HFFc6 (cell line): ENCODE data around the gene GFPT2. TPM values are rescaled to one million over a fixed set of nuclear protein-coding genes. Genes with fewer than 3 reads are reported as not detected.

Experiments used
- DNase-seq: peaks from one replicate; pipeline ENCODE4 v3.0.0-alpha.2; 2018
- H3K27ac Mint-ChIP-seq: 2 replicates; pipeline ENCODE4 v1.8.0; 2020; ENCODE audit warnings: mild to moderate bottlenecking, mixed read lengths
- H3K27me3 Mint-ChIP-seq: 2 replicates; pipeline ENCODE4 v1.8.0; 2021; ENCODE audit warnings: mild to moderate bottlenecking, moderate library complexity, mixed read lengths; ENCODE audit not compliant: insufficient read depth
- H3K36me3 Mint-ChIP-seq: 2 replicates; pipeline ENCODE4 v1.8.0; 2021; ENCODE audit warnings: low read depth, mixed read lengths
- H3K4me1 Mint-ChIP-seq: 2 replicates; pipeline ENCODE4 v1.8.0; 2020; ENCODE audit warnings: low read depth, mixed read lengths
- H3K4me3 Mint-ChIP-seq: 2 replicates; pipeline ENCODE4 v1.8.0; 2020; ENCODE audit warnings: mild to moderate bottlenecking, moderate library complexity, mixed read lengths
- H3K9me3 Mint-ChIP-seq: 2 replicates; pipeline ENCODE4 v1.8.0; 2020; ENCODE audit warnings: mild to moderate bottlenecking, mixed read lengths
- total RNA-seq, 6 experiments: library from RNA; stranded (reverse); fragmentation: NEBNext Ultra II Directional; extraction: Animal tissue kit (Norgen Biotek cat#: 25700); gene quantifications; 2 replicates in 1 of 6; 3 replicates in 5 of 6; pipeline ENCODE4 v1.2.3, GENCODE V29; 2021
- TF ChIP-seq, protein P1 (sequence below): fragments of 200-600 bp; sonication (generic); IDR thresholded peaks from 2 replicates; pipeline ENCODE4 v1.5.0; 2021; ENCODE audit warnings: antibody characterized with exemption, mild to moderate bottlenecking

The GFPT2 gene
- total RNA-seq, 6 experiments from 2014 or later, result 0.54 to 3.8 (median 1.1) TPM

DNA sequence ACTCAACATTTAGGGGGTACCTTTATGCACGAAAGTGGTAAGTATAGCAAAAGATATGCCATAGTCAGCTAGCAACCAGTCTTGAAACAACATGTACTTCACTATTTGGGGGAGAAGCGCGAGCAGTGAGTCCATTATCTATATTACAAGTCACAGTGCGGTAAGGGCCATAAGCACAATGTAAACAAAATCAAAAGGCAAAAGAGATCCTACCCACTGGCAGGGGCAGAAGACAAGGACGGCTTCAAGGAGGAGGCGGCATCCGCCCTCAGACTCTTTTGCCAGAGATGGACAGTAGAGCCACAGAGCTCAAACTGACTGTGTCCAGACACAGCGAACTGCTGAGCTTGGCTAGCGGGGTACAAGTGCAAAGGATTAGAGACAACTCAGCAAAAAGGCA is 70.9 kb downstream of the GFPT2 start:
- H3K36me3 Mint-ChIP-seq, result peaks cover 80% of the 10 kb centered on the region
- peaks cover 24% of the 10 kb centered on the region for H3K9me3 Mint-ChIP-seq
- TF ChIP-seq, protein P1, sequence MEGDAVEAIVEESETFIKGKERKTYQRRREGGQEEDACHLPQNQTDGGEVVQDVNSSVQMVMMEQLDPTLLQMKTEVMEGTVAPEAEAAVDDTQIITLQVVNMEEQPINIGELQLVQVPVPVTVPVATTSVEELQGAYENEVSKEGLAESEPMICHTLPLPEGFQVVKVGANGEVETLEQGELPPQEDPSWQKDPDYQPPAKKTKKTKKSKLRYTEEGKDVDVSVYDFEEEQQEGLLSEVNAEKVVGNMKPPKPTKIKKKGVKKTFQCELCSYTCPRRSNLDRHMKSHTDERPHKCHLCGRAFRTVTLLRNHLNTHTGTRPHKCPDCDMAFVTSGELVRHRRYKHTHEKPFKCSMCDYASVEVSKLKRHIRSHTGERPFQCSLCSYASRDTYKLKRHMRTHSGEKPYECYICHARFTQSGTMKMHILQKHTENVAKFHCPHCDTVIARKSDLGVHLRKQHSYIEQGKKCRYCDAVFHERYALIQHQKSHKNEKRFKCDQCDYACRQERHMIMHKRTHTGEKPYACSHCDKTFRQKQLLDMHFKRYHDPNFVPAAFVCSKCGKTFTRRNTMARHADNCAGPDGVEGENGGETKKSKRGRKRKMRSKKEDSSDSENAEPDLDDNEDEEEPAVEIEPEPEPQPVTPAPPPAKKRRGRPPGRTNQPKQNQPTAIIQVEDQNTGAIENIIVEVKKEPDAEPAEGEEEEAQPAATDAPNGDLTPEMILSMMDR, result no peak
- DNase-seq, result no peak
- H3K4me1 Mint-ChIP-seq, result no peaks in the 10 kb centered on the region
- H3K4me3 Mint-ChIP-seq, result no peak overlapping the region
- no peaks in the 10 kb centered on the region; the same call in 1 of the 2 replicates for H3K27me3 Mint-ChIP-seq
- no peak overlapping the region for H3K27ac Mint-ChIP-seq

DNA sequence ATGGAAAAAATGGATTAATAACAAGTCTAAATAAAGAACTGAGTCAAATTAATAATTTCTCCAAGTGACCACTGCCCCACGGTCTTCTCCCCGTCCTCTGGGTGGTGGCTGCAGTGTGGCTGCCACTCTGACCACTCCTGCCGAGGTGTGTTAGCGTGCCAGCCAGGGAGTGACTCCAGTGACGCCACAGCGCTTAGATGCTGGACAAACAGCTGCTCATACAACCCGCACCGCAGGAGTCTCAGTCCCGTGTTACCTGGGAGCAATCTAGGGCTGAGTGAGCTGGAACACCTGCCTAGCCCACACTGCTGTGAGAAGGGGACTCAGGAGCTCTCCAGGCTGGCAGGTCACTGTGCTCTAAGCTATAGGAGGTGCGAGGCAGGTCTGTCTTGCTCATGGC is 71.4 kb downstream of the GFPT2 start:
- Mint-ChIP-seq H3K27me3 (no peaks in the 10 kb centered on the region; the same call in 1 of the 2 replicates), H3K27ac (no peak overlapping the region), H3K36me3 (peaks cover 81% of the 10 kb centered on the region), H3K4me1 (no peaks in the 10 kb centered on the region), H3K4me3 (no peak overlapping the region), H3K9me3 (peaks cover 29% of the 10 kb centered on the region)
- no peak for DNase-seq
- TF ChIP-seq, protein P1, result no peak

DNA sequence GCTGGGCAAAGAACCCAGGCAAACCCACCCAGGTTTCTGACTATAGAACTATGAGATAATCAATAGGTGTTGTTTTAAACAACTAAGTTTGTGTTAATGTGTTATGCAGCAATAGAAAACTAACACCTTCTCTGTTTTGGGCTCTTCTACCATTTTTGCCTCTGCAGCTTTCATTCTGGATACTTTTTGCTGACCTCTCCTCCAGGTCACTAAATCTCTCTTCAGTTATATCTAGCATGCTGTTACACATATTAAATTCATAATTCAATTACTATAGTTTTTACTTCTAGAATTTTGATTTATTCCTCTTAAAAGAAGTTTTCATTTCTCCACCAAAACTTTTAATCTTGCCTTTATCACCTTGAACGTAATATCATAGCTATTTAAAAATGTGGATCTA is 78.4 kb downstream of the GFPT2 start:
- TF ChIP-seq, protein P1, result no peak
- Mint-ChIP-seq H3K4me1 (no peaks in the 10 kb centered on the region), H3K36me3 (peaks cover 83% of the 10 kb centered on the region), H3K4me3 (no peak overlapping the region), H3K27me3 (no peaks in the 10 kb centered on the region; the same call in 1 of the 2 replicates), H3K27ac (no peak overlapping the region), H3K9me3 (peaks cover 71% of the 10 kb centered on the region)
- no peak for DNase-seq

DNA sequence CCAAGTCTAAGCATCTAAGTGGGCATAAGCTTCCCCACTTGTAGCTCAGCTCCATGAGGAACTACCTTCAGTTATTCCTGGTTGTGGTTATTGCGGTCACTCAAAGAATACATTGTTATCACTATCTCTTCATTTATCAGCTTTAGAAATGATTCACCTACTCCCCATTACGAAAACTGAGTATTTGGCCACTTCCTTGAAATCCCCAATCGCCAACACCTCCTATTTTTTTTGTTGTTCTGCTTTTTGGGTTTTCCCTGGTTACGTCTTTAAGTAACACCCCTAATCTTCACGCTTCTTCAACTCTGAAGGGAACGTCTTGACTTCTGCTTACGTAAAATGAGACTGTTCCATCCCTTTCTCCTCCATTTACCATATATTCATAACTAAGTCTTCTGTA is 81.9 kb downstream of the GFPT2 start:
- no peak overlapping the region for H3K27ac Mint-ChIP-seq
- peaks cover 83% of the 10 kb centered on the region for H3K36me3 Mint-ChIP-seq
- no peak overlapping the region for H3K4me3 Mint-ChIP-seq
- TF ChIP-seq, protein P1, result no peak
- no peak for DNase-seq
- H3K27me3 Mint-ChIP-seq, result no peaks in the 10 kb centered on the region
- peaks cover 72% of the 10 kb centered on the region for H3K9me3 Mint-ChIP-seq
- no peaks in the 10 kb centered on the region for H3K4me1 Mint-ChIP-seq

DNA sequence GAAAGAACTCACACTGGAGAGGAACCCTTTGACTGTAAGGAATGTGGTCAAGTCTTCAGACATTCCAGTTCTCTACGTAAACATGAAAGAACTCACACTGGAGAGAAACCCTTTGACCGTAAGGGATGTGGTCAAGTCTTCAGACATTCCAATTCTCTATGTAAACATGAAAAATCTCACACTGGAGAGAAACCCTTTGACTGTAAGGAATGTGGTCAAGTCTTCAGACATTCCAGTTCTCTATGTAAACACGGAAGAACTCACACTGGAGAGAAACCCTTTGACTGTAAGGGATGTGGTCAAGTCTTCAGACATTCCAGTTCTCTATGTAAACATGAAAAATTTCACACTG is 93.9 kb downstream of the GFPT2 start:
- Mint-ChIP-seq H3K27me3 (no peaks in the 10 kb centered on the region; the same call in 1 of the 2 replicates), H3K4me1 (no peaks in the 10 kb centered on the region), H3K36me3 (peaks cover 97% of the 10 kb centered on the region), H3K4me3 (no peak overlapping the region), H3K27ac (no peak overlapping the region), H3K9me3 (peaks cover 98% of the 10 kb centered on the region)
- TF ChIP-seq, protein P1, result no peak
- no peak for DNase-seq
